ENCODE results near the gene PRR7. TPM values are rescaled to one million over a fixed set of nuclear protein-coding genes. Genes with fewer than 3 reads are reported as not detected.
A peak's percentile ranks its signal among the peaks of the same experiment; 100 is the strongest.

Gene PRR7
- total and polyA plus RNA-seq, 9 donors, result 0.51 to 11.4 (median 2.0) TPM; not detected in 1

- no peaks in the 10 kb centered on the region for H3K36me3 ChIP-seq
- H3K27me3 ChIP-seq, result no peaks in the 10 kb centered on the region
- TF ChIP-seq CTCF (IDR thresholded peaks at IDR 0.05) (no peak), POLR2A (IDR thresholded peaks at IDR 0.05) (no peak), EP300 (IDR thresholded peaks at IDR 0.05) (no peak)
- no peaks in the 10 kb centered on the region for H3K4me1 ChIP-seq (ENCODE audit: insufficient read depth)
- 79 to 80% (median 79%) methylated on average over 27 of the region's 27 CpGs for WGBS, 3 donors
- no peaks in the 10 kb centered on the region for H3K9me3 ChIP-seq
- intact Hi-C loops (cut with DNase I), result no loop called here
- no peak for DNase-seq
- no peak overlapping the region for H3K27ac ChIP-seq
- H3K4me3 ChIP-seq, result no peak overlapping the region
These were observed 15.5 kb downstream of the PRR7 start for GRCh38 chr5:177462021-177462670.

GRCh38 chr5:177465044-177465443, 18.4 kb downstream of the PRR7 start:
- no peaks in the 10 kb centered on the region for H3K9me3 ChIP-seq
- H3K4me3 ChIP-seq, result no peak overlapping the region
- no peaks in the 10 kb centered on the region for H3K36me3 ChIP-seq
- no peak overlapping the region for H3K27ac ChIP-seq
- H3K4me1 ChIP-seq (ENCODE audit: insufficient read depth), result no peaks in the 10 kb centered on the region
- 96 to 99% (median 98%) methylated on average over 11 of the region's 11 CpGs for WGBS, 3 donors
- intact Hi-C loops (cut with DNase I), result no loop called here
- H3K27me3 ChIP-seq, result no peaks in the 10 kb centered on the region
- no peak for DNase-seq
- TF ChIP-seq POLR2A (IDR thresholded peaks at IDR 0.05) (no peak), EP300 (IDR thresholded peaks at IDR 0.05) (no peak), CTCF (IDR thresholded peaks at IDR 0.05) (no peak)

- H3K9me3 ChIP-seq, result no peaks in the 10 kb centered on the region
- H3K27me3 ChIP-seq, result no peaks in the 10 kb centered on the region
- H3K27ac ChIP-seq, result no peak overlapping the region
- TF ChIP-seq CTCF (IDR thresholded peaks at IDR 0.05), result no peak
- no peak for TF ChIP-seq POLR2A (IDR thresholded peaks at IDR 0.05)
- TF ChIP-seq EP300 (IDR thresholded peaks at IDR 0.05), result no peak
- H3K36me3 ChIP-seq, result no peaks in the 10 kb centered on the region
- H3K4me3 ChIP-seq, result no peak overlapping the region
- peaks cover 4% of the 10 kb centered on the region for H3K4me1 ChIP-seq (ENCODE audit: insufficient read depth)
- intact Hi-C loops (cut with DNase I), result no loop called here
- no peak for DNase-seq
- WGBS, 3 donors, result 94 to 96% (median 96%) methylated on average over 25 of the region's 25 CpGs
These were observed 20.2 kb downstream of the PRR7 start for GRCh38 chr5:177466861-177467260.

GRCh38 chr5:177467436-177467835, 20.8 kb downstream of the PRR7 start:
- TF ChIP-seq POLR2A (IDR thresholded peaks at IDR 0.05) (no peak), CTCF (IDR thresholded peaks at IDR 0.05) (no peak), EP300 (IDR thresholded peaks at IDR 0.05) (no peak)
- Histone ChIP-seq H3K27me3 (no peaks in the 10 kb centered on the region), H3K9me3 (no peaks in the 10 kb centered on the region), H3K36me3 (no peaks in the 10 kb centered on the region), H3K4me3 (no peak overlapping the region), H3K4me1 (ENCODE audit: insufficient read depth) (peaks cover 9% of the 10 kb centered on the region), H3K27ac (no peak overlapping the region)
- intact Hi-C loops (cut with DNase I), result no loop called here
- peak in 1 of 5 donors; percentile 9 for DNase-seq
- 94 to 96% (median 95%) methylated on average over 31 of the region's 31 CpGs for WGBS, 3 donors
